Adrenal gland (tissue), 12 donors: Measurements from ENCODE around the gene ANKRD49. TPM values are rescaled to one million over a fixed set of nuclear protein-coding genes. Genes with fewer than 3 reads are reported as not detected.

Experiments
- DNase-seq, 7 donors: peaks; one replicate each; pipeline ENCODE4 v3.0.0-alpha.2; 2019 to 2020
- H3K27ac ChIP-seq, 5 donors: fragments of 200-600 bp; sonication (generic) in 4 of 5; 1 replicate in 3 of 5; 2 replicates in 2 of 5; pipeline versions ENCODE4 v1.5.1 to v1.8.0; 2016 to 2020; ENCODE audit warnings: mild to moderate bottlenecking in 1 of 5
- H3K27me3 ChIP-seq: fragments of 200-600 bp; 2 replicates; pipeline ENCODE4 v1.8.0; 2021
- H3K36me3 ChIP-seq, 2 donors: fragments of 200-600 bp; replicated peaks in 1 of 2; 1 replicate in 1 of 2; 2 replicates in 1 of 2; pipeline versions ENCODE4 v1.5.1 to v1.8.0; 2018 to 2022
- H3K4me1 ChIP-seq, 2 donors: fragments of 200-600 bp; replicated peaks in 1 of 2; 1 replicate in 1 of 2; 2 replicates in 1 of 2; pipeline versions ENCODE4 v1.5.1 to v1.8.0; 2018 to 2021
- H3K4me3 ChIP-seq, 4 donors: fragments of 200-600 bp; sonication (generic) in 3 of 4; one replicate each; pipeline ENCODE4 v1.5.1; 2016 to 2018
- H3K9me3 ChIP-seq, 3 donors: fragments of 200-600 bp; sonication (generic) in 1 of 3; replicated peaks in 1 of 3; 1 replicate in 2 of 3; 2 replicates in 1 of 3; pipeline versions ENCODE4 v1.5.1 to v1.8.0; 2016 to 2021
- POLR2A ChIP-seq, 2 donors: fragments of 450-650 bp; IDR thresholded peaks; one replicate each; pipeline ENCODE4 v1.6.1; 2017; ENCODE audit warnings: antibody characterized with exemption in 2 of 2, mild to moderate bottlenecking in 2 of 2, moderate library complexity in 1 of 2
- WGBS, 4 donors: extraction: QIAGEN DNeasy Blood & Tissue Kit in 2 of 4; methylation state at CpG; one replicate each; pipeline versions ENCODE4 v1.1.5 to v1.1.7; 2013 to 2017; 5-methylcytosine and 5-hydroxymethylcytosine counted together
- intact Hi-C, 2 donors: fragments of 100-400 bp; cut with DNase I; formaldehyde crosslinking; loops; one replicate each; pipeline versions ENCODE4 v1.14.1 to v1.15.0; 2022 to 2023
- polyA plus RNA-seq, 3 donors: library from polyadenylated mRNA; stranded (reverse); fragments of 200-250 nt in 2 of 3; fragments of 350-450 nt in 1 of 3; fragmentation: Illumina TruSeq in 1 of 3; extraction: RNeasy Lipid Tissue Mini Kit (QIAGEN cat#74804) in 1 of 3; gene quantifications; one replicate each; pipeline ENCODE4 v1.2.3, GENCODE V29; 2013 to 2014
- total RNA-seq, 9 donors: library from RNA; depleted of rRNA in 4 of 9; stranded (reverse); fragments of >200 nt in 4 of 9; fragments of 120-200 nt in 1 of 9; fragmentation: NEBNext Ultra II Directional in 1 of 9; extraction: Animal tissue kit (Norgen Biotek cat#: 25700) in 1 of 9; gene quantifications; one replicate each; pipeline versions ENCODE4 v1.1.0 to v1.2.4, GENCODE V29; 2013 to 2023
- TF ChIP-seq, protein P1 (sequence below), 6 experiments: fragments of 450-650 bp in 4 of 6; fragments of 200-600 bp in 2 of 6; sonication (generic) in 1 of 6; IDR thresholded peaks; 1 replicate in 5 of 6; 2 replicates in 1 of 6; pipeline versions ENCODE4 v1.5.1 to v1.8.0; 2016 to 2021; ENCODE audit warnings: antibody characterized with exemption in 6 of 6, mild to moderate bottlenecking in 2 of 6, moderate library complexity in 1 of 6
- donor health status: healthy with polysubstance abuse.
- donor health status: Bipolar disorder and iron deficiency.
- donor health status: DM: yes; HTN: yes; CAD: no.
- donor health status: DM: no; HTN: no; CAD: no.
- donor health status: DM: no; HTN: no; CAD: no.
- donor health status: DM: yes; HTN: yes; CAD: no.

ANKRD49 gene
- total and polyA plus RNA-seq, 12 donors: 5.0 to 33.7 (median 12.4) TPM

- Histone ChIP-seq H3K27ac (no peak overlapping the region), H3K9me3 (no peaks in the 10 kb centered on the region), H3K27me3 (no peaks in the 10 kb centered on the region), H3K4me3 (no peak overlapping the region), H3K36me3 (no peaks in the 10 kb centered on the region), H3K4me1 (peaks cover 10 to 14% of the 10 kb centered on the region in 2 donors)
- intact Hi-C loops: no loop called here
- no peak for DNase-seq
- no peak for TF ChIP-seq POLR2A (IDR thresholded peaks at IDR 0.05)
- TF ChIP-seq, protein P1, sequence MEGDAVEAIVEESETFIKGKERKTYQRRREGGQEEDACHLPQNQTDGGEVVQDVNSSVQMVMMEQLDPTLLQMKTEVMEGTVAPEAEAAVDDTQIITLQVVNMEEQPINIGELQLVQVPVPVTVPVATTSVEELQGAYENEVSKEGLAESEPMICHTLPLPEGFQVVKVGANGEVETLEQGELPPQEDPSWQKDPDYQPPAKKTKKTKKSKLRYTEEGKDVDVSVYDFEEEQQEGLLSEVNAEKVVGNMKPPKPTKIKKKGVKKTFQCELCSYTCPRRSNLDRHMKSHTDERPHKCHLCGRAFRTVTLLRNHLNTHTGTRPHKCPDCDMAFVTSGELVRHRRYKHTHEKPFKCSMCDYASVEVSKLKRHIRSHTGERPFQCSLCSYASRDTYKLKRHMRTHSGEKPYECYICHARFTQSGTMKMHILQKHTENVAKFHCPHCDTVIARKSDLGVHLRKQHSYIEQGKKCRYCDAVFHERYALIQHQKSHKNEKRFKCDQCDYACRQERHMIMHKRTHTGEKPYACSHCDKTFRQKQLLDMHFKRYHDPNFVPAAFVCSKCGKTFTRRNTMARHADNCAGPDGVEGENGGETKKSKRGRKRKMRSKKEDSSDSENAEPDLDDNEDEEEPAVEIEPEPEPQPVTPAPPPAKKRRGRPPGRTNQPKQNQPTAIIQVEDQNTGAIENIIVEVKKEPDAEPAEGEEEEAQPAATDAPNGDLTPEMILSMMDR (IDR thresholded peaks at IDR 0.05): no peak
- WGBS, 4 donors: 59 to 84% (median 70%) methylated on average over 2 of the region's 2 CpGs
Observed at GRCh38 chr11:94513091-94513490, 19.3 kb downstream of the ANKRD49 start.

GRCh38 chr11:94515398-94515797 is 21.6 kb downstream of the ANKRD49 start:
- 75 to 88% (median 79%) methylated on average over 2 of the region's 2 CpGs for WGBS, 4 donors
- intact Hi-C loops: no loop called here
- TF ChIP-seq POLR2A (IDR thresholded peaks at IDR 0.05): no peak
- TF ChIP-seq, protein P1 (IDR thresholded peaks at IDR 0.05): no peak

DNA sequence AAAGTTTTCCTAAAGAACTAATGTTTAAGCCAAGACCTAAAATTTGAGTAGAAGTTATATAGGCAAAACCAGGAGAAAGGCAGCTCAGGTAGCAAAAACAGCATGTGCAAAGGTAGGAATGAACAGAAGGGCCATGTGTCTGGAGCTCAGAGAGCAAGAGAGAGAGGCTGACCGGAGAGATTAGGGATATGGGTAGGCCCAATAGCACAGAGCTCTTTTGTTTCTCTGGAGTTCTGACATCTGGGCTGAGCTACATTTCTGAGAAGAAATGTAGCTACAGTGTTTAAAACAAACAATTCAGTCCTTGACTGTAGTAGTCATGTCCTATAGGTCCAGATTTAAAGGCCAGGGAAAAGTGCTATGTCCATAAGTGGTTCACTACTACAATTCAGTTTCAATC is 22.9 kb downstream of the ANKRD49 start:
- no peak overlapping the region for H3K4me3 ChIP-seq
- WGBS, 4 donors: 0 to 100% (median 56%) methylated on average over 1 of the region's 1 CpG
- H3K36me3 ChIP-seq: no peaks in the 10 kb centered on the region
- H3K27me3 ChIP-seq: no peaks in the 10 kb centered on the region
- H3K9me3 ChIP-seq: no peaks in the 10 kb centered on the region
- TF ChIP-seq, protein P1 (IDR thresholded peaks at IDR 0.05): no peak
- no peak for TF ChIP-seq POLR2A (IDR thresholded peaks at IDR 0.05)
- intact Hi-C loops: no loop called here
- H3K4me1 ChIP-seq: peaks cover 9 to 18% of the 10 kb centered on the region in 2 donors
- no peak for DNase-seq
- no peak overlapping the region for H3K27ac ChIP-seq

More at GRCh38 chr11:94515398-94515797, 21.6 kb downstream of the ANKRD49 start:
- H3K9me3 ChIP-seq: no peaks in the 10 kb centered on the region
- H3K4me3 ChIP-seq: no peak overlapping the region
- H3K4me1 ChIP-seq: peaks cover 10 to 18% of the 10 kb centered on the region in 2 donors
- H3K36me3 ChIP-seq: no peaks in the 10 kb centered on the region
- H3K27me3 ChIP-seq: no peaks in the 10 kb centered on the region
- H3K27ac ChIP-seq: no peak overlapping the region
- DNase-seq: no peak

GRCh38 chr11:94518300-94518699 is 24.5 kb downstream of the ANKRD49 start:
- H3K9me3 ChIP-seq: no peaks in the 10 kb centered on the region
- 55 to 71% (median 56%) methylated on average over 4 of the region's 4 CpGs for WGBS, 4 donors
- no peaks in the 10 kb centered on the region for H3K27me3 ChIP-seq
- no peak overlapping the region for H3K4me3 ChIP-seq
- TF ChIP-seq POLR2A (IDR thresholded peaks at IDR 0.05): no peak
- TF ChIP-seq, protein P1 (IDR thresholded peaks at IDR 0.05): no peak
- no peak for DNase-seq
- no peaks in the 10 kb centered on the region for H3K36me3 ChIP-seq
- intact Hi-C loops: no loop called here
- peaks cover 0 to 4% of the 10 kb centered on the region in 2 donors for H3K4me1 ChIP-seq
- no peak overlapping the region for H3K27ac ChIP-seq
